ENCODE data around the gene GHR.

DNA sequence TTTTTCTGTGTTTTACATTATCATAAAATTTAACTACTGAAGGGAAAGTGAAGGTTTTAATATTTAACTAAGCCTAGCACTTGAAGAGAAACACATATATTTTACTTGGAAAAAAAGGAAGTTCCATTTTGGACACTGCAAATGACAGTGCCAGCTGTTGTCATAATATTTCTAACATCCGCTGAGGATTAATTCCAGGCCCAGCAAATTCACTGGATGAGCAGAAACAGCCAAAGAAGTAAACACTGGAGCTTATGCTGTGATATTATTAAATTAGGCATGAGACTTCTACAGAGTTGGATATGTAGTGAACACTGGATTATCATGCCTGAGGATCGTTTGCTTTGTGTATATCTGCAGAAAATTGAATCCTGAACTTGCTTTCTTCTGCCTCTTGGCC, 67.6 kb downstream of the GHR start:
- no peak for TF ChIP-seq CTCF (IDR thresholded peaks at IDR 0.05)
- TF ChIP-seq POLR2A (IDR thresholded peaks at IDR 0.05): no peak
